Esophagus muscularis mucosa (tissue), 3 donors: ENCODE results near the gene KCNE1.

ENCODE experiments used
- CTCF ChIP-seq, 3 experiments: fragments of 200-600 bp in 2 of 3; fragments of 450-650 bp in 1 of 3; sonication (generic) in 2 of 3; IDR thresholded peaks; one replicate each; pipeline ENCODE4 v1.5.1; 2017 to 2019; ENCODE audit warnings: antibody characterized with exemption in 3 of 3, mild to moderate bottlenecking in 2 of 3, moderate library complexity in 1 of 3
- POLR2AphosphoS5 ChIP-seq, 2 donors: sonication (generic); formaldehyde crosslinking; IDR thresholded peaks; one replicate each; pipeline ENCODE4 v1.6.1; 2017; ENCODE audit warnings: antibody characterized with exemption in 2 of 2

GRCh38 chr21:34559089-34559631 lies 47.1 kb upstream of the KCNE1 start:
- TF ChIP-seq CTCF (IDR thresholded peaks at IDR 0.05) (no peak), POLR2AphosphoS5 (IDR thresholded peaks at IDR 0.05) (no peak)
